GM18498 (cell line): Measurements from ENCODE around the gene WDR1.
"Not testable (repeated sequence)": the region's sequence is repeated elsewhere in the genome, so short reads cannot be mapped to it uniquely, and the experiment has no call there.

Source experiments
- ATAC-seq: cut with Tn5 transposase; IDR thresholded peaks from one replicate; pipeline ENCODE4 v1.9.1; 2021; ENCODE audit warnings: mild to moderate bottlenecking, moderate library complexity; ENCODE audit not compliant: unreplicated experiment

Gene WDR1

DNA sequence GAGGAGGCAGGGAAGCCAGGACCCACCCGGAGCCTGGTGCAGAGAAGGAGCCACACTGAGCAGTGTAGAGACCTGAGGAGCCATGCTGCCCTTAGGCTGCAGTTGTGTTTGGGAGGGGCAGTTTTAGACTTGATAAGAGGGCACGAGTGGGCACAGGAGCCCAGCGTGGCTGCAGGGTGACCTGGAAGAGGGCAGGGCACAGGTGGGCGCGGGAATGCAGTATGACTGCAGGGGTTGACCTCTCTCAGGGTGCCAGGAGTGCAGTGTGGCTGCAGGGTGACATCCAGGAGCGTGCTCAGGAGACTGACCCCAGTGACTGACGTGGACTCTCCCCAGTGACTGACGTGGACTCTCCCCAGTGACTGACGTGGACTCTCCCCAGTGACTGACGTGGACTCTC is 14.6 kb upstream of the WDR1 start:
- ATAC-seq: no peak

DNA sequence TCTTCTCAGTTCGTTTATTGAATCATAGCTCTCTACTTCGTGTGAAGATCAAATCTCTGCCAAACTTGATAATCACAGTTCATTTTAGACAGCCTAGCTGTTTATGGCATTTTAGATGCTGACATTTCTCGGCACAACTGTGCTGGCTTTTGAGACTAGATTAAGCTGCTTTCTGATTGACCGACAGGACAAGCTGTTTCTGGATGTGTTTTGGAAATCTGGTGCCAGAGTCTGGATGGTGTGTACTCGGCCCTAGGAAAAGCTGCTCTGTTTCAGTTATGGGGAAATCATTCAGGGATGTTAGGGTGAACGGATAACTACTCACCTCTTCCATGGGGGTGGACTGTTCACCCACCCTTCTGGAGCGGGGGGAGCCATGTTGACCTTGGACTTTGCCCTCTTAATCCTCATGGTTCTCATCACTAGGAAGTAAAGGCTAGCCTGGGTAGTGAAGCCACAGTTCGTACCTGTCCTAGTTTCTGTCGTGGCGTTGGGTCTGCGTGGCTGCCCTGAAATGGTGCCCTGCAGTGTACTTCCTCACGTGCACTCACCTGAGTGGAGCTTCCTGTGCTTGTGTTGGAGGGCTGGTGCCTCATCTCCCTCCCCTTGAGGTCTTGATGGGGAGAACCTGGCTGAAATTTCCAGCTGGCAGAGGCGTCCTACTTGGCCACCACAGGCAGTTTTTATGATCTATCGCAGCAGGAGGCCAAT is 13.7 kb upstream of the WDR1 start:
- no peak for ATAC-seq

DNA sequence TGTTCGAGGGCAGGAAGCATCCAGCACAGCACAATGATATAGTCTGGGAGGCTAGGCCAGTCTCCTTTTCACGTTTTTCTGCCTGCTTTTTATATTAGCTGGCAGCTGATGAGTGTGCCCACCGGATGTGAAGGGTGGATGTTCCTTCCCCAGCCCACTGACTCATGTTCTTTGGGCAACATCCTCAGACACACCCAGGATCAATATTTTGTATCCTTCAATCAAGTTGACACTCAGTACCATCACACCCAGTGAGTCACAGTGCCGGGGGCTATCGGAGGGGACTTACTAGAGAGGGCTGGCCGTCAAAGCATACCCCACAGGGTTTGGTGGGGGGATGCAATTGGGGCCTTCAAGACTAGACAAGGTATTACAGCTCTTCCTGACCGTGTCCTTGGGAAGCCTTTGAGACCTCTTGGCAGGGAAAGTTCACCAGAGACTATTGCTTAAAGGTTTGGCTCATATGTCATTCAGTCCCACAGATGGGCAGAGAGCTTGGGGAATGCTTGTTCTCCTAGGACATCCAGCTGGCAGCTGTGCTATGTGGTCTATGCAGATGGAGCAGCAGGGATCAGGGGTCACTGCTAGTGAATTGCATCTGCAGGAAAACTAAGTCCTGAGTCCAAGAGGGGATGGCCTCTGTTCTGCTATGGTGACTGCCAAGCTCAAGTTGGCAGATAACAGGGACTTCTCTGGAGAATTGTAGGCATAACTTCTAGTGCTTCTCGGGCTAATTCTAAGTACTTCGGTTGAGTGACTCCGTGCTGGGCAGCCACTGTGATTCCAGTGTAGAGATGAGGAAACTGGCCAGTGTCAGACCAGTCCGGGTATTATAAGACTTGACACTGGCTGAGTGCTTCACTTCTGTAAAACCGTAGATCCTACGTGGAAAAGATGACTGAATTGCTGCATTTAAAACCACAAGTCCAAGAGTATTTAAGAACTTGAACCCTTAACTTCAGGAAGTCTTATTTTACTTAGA is 12.9 kb upstream of the WDR1 start:
- no peak for ATAC-seq

DNA sequence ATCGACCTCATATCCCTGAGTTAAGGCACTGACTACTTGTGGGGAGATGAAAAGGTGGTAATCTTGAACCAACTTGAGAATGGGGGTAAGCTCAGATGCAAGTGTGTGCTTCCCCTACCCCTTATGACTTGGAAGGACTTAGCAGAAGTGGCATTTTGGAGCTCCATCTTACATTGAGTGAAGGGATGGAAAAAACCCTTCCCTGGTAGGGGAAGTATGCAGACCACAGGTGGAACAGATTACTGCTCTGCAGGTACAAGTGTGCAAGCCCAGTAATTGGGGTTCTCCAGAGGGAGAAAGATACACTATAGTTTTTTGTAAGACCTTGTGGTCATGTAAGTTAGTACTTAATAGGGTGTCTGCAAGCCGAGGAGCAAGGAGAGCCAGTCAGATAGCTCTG is 12.2 kb upstream of the WDR1 start:
- ATAC-seq: no peak

DNA sequence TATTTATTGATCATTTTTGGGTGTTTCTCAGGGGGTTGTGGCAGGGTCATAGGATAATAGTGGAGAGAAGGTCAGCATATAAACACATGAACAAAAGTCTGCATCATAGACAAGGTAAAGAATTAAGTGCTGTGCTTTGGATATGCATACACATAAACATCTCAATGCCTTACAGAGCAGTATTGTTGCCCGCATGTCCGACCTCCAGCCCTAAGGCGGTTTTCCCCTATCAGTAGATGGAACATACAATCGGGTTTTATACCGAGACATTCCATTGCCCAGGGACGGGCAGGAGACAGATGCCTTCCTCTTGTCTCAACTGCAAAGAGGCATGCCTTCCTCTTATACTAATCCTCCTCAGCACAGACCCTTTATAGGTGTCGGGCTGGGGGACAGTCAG is 10.9 kb upstream of the WDR1 start:
- not testable (repeated sequence) for ATAC-seq

DNA sequence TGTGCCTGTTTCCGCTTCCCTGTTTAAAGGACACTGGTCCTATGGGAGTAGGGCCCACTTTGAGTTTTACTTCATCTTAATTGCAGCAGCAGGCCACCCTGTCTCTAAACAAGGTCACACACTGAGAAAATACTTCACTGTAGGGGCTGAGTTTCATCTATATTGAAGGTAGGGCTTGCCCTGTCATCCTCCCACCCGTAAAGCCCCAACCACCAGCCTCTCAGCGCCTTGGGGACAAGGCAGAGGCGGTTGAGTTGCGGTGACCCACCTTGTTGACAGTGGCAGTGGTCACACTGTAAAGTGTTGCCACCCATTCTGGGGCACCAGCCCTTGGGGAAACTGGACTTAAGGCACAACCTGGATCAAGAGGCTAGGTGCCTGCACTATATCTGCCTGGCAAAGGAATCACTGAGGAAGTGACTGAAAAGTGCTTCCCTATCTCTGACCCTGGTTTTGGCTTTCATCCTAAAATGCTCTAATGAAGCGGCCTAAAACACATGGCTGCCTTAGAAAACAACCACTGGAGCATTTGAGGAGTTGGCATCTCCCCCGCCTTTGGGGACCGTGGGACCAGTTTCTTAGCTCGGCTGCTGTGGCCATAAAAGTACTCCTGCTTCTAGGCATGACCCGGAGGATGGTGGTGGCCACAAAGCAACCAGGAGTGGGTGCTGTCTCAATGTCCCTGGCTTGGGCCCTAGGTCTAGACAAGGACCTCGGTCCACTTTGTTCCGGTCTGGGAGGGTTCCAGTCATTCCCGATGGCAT is 7.8 kb upstream of the WDR1 start:
- no peak for ATAC-seq

DNA sequence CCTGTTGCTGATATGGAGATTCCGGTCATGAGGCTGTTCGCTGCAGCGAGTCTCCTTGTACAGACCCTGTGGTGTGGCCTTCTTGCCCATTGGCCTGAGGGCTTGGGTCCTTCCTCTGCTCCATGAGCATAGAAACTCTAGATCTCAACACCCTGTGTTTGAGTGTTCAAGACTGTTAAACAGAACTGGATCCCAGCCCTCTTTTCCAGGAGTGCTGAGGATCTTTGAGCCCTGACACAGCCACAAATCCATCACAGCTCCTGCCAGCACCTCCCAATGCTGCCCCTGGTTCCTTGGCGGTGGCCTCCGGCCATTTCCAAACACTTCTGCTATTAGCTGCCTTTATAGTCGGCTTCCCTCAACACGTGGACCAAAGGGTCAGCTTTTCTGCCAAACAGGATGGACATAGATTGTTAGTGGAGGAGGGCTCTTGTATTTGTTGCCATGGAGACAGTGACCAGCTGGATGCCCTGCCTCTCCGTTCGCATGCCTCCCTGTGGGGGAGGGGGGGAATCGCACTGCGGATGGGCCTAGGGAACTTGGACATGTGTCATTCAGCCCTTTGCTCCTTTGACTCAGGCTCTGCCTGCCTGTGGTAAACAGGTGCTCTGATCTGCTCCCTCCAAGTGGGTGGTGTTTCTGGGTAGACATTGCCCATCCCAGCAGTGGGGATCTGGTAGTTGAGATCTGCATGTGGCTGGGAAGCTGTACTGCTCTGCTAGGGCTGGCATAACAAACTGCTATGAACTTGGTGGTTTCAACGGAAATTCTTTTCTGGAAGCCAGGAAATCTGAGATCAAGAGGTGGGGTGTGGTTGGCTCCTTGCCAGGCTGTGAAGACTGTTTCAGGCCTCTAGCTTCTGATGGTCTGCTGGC is 6.9 kb upstream of the WDR1 start:
- ATAC-seq: no peak

DNA sequence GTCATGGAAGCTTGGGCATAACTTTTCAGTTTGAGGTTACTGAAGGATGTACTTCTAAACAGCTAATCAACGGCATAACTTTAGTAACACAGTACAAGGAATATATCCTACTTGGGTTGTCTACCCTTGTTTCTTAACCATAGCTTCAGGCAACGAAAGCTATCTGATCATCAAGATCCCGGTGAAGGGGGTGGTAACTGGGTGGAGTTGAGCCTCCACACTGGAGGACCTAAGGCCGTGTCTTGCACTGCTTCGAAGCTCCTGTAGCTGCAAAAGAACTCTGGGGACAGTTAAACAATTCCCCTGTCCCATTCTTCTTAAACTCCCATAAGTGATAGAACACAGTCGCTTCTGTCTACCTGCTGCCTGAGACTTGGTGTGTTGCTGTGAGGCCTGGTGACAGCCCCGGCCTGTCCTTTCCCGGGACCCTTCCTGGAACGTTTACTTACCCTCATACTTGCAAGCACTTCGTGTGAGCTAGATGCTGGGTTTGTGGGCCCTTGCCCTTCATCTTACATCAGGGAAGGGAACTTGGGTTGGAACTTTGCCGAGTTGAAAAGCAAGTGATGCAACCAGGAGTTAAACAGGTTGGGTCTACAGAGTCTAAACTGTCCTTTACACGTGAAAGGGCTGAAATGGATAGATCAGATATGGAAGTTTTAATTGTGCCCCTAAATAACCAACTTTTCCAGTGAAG is 5.8 kb upstream of the WDR1 start:
- ATAC-seq: no peak

DNA sequence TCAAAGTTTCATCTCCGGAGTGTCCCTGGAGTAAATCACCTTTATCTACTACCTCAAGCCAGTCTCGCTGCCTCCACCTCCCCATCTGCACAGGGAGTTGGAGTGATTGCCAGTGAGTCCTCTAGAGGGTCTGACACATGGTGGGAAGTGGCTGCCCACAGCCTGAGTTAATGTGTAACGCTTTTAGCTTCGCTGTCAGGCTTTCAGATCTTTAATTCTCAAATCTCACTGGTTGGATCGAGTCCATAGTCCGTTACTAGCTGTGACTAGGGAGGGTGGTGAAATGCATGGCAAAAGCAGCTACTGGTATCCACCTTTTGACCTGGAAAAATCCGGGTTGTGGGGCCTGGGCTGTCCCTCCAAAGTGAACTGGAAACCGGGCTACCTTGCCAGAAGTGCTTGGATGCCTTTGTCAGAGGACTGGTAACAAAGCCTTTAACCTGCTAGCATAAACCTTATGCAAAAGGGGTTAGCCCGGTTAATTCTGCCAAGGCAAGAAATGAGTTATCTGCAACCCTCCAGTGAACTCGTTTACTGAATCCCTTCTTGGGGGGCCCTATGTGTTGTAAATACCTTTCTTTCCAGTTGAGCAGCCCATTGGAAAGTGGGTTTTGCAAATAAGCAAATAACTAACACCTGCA is 5.1 kb upstream of the WDR1 start:
- ATAC-seq: no peak

DNA sequence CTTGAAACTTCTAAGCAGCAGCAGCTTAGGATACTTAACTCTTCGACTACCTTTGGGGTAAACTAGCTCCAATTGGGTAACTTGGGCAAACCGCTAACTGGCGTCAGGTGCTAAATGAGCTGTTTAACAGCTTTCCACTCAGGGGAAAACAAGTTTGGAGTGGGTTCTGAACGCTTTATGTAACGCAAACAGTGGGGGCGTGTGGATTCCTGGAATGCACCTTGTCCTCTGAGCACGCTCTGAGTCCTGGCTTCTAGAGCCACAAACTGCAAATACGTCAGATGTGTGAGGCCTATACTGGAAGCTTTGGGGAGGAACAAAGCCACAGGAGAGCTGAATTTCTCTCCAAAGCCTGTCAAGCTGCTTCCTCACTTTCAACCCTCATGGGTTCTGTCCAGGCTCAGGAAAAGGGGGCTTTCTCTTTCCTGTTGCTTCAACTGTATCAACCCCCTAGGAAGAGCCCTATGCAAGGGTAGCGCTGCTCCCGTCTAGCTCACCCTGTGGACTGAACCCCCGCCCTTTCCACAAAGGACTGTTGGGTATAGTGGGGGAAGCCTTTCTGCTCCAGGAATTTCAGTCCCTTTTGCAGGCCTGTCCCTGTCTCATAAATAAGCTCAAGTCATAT is 4.5 kb upstream of the WDR1 start:
- no peak for ATAC-seq

DNA sequence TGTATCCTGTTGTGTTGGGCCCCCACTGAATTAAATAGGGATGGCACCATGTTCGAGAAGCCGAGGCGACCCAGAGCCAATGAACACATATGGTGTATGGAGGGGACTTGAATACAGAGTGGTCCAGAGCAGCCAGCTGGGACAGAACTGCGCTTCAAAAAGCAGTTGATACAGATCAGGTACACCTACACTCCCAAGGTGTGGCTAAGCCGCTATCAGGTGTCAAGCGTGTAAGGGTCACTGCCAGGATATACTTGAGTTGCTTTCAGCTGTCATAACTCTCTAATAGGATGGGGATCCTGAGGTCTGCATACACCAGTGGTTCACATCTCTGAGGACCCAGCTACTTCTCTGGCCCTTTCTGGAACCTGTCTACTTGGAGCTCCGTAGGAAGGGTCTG is 3.2 kb upstream of the WDR1 start:
- no peak for ATAC-seq

DNA sequence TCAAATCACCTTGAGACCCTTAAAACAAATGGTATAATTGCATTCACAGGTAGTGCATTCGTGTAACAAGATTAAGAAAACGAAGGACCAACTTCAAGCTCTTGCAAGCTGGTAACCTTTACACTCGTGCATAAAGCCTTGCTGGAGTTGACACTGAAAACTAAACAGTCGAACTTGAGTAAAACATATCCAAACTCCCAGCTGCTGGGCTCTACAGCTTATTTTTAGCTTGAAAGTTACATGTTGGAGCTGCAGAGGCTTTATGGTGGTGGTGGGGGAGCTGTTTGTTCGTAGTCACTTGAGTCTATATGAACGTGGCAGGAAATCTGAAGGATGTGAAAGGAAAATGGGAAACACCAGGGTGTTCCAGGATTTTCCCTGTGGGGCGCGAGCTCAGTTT is 2.7 kb upstream of the WDR1 start:
- no peak for ATAC-seq

DNA sequence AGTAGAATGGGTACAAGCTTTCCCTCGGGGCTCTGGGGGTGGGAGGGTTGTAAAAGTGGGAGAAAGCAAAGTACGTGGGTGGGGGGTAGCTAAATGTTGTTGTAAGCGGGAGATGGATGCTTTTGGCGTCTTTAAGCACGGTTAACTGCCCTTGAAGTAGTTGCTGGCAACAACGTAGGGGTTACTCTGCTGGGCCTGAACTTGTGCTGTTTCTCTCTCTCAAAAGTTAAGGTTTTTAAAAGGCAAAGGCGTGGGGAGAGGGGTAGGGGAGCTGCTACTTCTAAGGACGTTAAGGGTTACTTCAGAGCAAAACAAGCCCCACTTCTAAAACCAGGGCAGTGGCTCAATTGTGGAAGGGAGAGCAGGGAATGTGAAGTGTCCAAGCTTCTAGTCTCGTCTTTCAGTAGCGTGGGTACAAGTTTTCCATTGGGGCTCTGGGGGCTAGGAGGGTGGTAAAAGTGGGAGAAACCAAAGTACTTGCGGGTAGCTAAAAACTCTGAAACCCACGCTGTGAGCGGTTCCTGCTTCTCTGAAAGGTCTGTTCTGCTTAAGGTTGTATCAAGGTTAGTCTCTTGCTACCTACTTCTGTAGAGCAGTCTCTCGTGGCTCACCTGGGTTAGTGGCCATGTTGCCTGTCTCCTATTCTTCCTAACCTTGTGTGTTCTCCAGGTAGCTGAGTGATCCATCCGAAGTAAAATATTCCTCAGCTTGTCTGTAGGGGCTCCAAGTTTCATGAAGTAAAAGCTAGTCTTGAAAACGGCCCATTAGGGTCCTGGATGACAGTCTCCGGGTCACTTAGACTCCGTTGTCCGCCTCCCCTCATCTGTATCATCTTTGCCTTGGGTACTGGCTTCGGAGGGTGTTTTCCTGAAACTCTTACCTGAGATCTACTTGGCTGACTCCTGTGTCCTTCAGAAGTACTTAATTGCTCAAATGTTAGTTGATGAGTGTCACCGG is 1.7 kb upstream of the WDR1 start:
- no peak for ATAC-seq

DNA sequence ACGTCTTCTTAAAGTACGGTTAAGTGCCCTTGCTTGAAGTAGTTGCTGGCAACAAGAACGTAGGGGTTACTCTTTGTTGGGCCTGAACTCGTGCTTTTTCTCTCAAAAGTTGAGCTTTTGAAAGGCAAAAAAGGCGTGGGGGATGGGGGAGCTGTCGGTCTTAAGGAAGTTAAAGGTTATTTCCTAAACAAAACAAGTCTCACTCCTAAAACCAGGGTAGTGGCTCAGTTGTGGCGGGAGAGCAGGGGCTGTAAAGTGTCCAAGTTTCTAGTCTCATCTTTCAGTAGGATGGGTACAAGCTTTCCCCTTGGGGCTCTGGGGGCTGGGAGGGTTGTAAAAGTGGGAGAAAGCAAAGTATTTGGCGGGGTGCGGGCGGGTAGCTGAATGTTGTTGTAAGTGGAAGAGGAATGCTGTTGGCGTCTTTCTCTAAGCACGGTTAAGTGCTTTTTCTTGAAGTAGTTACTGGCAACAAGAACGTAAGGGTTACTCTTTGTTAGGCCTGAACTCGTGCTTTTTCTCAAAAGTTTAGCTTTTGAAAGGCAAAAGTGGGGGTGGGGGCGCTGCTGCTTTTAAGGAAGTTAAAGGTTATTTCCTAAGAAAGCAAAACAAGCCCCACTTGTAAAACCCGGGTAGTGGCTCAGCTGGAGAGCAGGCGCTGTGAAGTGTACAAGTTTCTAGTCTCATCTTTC is 904 bp upstream of the WDR1 start:
- ATAC-seq: no peak

DNA sequence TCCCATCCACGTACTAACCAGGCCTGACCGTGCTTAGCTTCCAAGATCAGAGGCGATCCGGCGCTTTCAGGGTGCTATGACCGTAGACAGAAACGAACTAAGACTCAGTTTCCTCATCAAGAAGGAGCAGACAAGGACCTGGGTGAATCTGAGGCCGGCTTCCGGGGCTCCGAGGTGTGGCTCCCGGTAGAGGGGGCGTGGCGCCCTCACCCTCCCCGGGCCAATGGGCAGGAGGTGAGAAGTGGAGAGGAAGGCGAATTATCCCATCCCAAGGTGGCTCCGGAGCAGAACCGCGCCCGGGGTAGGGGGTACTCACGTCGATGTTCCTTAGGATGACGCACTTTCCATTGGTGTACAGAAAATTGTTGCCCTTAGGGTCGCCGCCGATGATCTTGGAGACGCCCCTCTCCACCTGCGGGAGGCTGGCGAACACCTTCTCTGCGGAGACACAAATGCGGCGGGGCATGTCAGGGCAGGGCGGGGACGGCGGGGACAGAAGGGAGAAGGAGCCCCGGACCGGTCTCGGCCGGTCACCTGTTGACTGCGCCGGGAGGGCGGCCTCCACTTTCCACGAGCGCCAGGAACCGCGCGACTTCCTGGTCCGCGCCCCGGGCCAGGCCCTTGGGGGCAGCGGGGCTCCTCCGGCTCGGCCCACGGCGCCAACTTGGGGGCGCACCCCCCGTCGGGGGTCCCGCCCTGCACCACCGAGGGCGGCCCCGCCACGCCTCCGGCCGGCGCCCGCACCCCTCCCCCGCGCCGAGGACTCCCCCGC is 616 bp downstream of the WDR1 start:
- ATAC-seq: peak; percentile 34

DNA sequence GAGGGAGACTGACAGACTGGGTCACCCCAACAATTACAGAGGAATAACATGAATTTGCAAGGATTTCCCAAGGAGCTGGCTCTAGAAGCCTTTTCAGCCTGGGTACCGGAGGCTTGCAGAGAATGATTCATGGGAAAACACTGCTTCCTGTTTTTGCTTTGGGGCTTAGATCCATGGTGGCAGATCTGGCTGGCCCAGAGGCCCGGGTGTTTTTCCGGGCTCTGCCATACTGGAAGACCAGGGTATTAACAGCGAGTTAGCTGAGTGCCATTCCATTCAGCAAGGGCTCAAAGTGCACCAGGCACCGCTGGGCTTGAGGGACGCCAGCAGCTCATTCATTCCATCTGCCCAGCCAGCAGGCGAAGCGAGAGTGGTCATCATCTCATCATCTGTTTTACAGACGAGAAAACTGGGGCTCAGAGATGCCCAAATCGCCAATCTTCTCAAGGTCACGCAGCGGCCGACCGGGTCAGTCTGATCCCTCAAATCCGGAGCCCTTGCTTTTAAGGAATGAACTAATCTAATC is 1.3 kb downstream of the WDR1 start:
- no peak for ATAC-seq
